ENCODE measurements around the gene NR2F2.
"Not testable (repeated sequence)": the region's sequence is repeated elsewhere in the genome, so short reads cannot be mapped to it uniquely, and the experiment has no call there.

NR2F2 gene

DNA sequence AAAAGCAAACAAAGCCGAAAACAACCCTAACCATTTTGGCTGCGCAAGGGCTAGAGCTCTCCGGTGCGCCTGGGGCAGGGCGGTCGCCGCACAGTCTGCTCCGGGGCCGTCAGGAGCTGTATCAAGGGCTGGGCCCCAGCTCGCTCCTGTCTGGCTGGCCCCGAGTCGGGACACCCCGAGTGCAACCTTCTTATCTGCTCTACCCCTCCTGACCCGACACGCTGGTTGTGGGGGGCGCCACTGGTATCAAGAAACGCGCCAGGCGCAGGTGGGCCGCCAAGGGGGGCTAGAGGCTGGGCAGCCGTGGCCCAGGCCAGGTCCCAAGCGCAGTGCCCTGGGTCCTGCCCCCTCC lies 36.0 kb downstream of the NR2F2 start:
- TF ChIP-seq JUND (IDR thresholded peaks at IDR 0.05; ENCODE audit: low read depth): no peak
- DNase-seq (ENCODE audit: low read depth in 1 of 2, low spot score in 1 of 2): no peak
- in situ Hi-C loops (cut with HindIII; ENCODE audit: low pct_unique_long_range_greater_than_20kb, low sequenced_read_pairs): no loop called here

DNA sequence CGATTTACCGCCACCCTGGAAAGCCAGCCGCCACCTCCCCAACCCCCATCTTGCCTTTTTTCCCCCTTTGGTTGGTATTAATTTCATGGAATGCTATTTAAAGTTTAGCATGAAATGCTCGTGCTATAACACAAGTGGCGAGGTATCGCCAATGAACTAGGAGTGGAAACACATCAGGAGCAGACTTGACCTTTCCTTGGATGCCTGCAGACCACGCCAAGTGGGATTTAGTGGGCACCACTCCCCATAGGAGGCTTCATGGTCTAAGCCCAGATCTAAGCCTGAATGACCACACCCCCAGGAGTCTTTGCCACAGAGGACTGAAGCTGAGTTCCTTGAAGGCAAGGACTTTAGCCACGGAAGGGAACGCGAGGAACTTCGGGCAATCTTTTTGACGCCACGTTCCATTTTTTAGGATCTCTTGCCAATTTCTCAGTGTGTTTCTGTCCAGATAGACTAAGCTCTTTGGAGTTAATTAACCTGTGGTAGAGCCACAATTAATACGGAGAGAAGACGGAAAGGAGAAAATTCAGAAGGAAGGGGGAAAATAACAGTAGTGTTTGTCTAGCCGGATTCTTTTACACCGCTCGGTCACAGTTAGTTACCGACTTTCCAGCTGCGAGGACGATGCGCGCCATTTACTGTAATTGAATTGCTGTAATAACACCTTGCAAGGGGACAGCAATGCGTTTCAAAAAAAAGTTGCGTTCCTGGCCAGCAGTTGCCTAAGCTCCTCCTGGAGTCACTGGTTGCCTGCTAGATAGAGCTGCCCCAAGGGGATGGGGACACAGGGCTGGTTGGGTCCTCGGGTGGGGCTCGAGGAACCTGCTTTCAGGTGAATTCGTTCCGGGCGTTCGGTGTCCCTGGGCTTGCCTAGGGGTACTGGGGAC lies 37.1 kb downstream of the NR2F2 start:
- DNase-seq (ENCODE audit: low read depth in 1 of 2, low spot score in 1 of 2): no peak
- no peak for TF ChIP-seq JUND (IDR thresholded peaks at IDR 0.05; ENCODE audit: low read depth)
- in situ Hi-C loops (cut with HindIII; ENCODE audit: low pct_unique_long_range_greater_than_20kb, low sequenced_read_pairs): no loop called here

DNA sequence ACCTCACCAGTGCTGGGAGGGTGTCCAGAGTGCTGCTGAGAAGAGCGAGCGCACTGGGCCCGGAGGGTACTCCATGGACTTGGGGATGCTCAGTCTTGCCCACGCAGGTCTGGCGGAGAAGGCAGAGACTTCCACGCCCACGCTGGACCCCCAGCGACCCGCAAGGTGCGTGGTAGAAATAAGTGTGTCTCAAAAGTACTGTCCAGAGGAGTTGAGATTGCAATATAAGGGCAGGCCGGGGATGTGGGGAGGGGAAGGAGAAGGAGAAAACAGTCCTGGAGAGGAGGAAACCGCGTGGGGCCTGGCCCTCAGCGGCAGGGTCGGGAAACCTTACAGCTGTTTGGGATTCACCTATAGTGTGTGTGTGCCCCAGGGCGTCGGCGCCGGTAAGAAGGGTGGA lies 38.9 kb downstream of the NR2F2 start:
- no peak for DNase-seq (ENCODE audit: low read depth in 1 of 2, low spot score in 1 of 2)
- in situ Hi-C loops (cut with HindIII; ENCODE audit: low pct_unique_long_range_greater_than_20kb, low sequenced_read_pairs): no loop called here
- TF ChIP-seq JUND (IDR thresholded peaks at IDR 0.05; ENCODE audit: low read depth): no peak

DNA sequence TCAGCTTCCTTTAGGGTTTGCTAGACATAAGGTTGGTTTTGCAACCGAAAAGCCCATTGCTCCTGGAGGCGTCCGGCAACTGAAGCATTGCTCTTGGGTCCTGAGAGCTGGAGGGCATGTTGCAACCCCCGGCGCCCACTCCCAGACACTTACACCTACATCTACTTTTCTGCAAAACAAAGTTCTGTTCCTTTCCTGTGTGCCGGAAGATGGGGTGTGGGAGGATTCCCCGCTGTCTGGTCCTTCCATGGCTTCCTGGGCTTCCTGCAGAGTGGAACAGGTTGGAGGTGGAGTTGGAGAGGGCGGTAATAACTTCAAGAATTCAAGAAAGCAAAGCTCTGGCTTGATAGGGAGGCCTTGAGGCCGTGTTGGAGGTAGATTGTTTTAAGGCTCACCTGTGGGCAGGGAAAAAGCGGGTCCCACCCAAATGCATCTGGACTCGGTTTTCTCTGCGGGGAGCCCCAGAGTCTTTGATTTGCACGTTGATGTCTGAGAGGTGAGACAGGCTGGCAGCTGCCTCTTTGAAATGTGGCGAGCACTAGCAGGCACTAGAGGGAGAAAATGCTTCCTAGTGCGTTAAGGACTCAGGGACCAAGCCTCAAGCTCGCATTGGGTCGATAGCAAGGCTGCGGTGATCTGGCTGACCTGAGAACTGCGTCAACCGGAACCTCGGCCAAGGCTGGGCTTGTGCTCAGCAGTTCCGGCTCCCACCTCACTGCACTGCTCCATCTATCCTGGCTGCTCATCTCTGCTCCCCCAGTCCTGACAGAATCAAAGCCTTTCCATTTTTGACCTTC lies 39.5 kb downstream of the NR2F2 start:
- TF ChIP-seq JUND (IDR thresholded peaks at IDR 0.05; ENCODE audit: low read depth): no peak
- in situ Hi-C loops (cut with HindIII; ENCODE audit: low pct_unique_long_range_greater_than_20kb, low sequenced_read_pairs): no loop called here

DNA sequence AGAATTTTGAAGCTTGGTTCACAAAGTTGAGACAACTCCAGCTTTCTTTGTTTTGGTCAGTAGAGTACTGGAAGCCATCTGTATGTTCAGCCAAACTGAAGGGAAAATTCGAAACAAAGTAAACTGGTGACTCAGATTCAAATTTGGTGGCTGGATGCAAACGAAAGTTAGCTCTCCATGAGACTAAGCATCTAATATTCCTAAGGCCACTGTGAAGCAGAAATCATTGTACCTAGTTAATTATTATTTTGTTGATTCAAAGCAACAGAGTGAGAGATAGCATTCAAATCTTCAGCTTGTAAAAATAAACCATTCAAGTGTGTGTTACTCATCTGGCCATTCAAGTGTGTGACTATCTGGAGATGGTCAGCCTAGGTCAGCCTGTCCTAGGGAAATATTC lies 42.1 kb downstream of the NR2F2 start:
- in situ Hi-C loops (cut with HindIII; ENCODE audit: low pct_unique_long_range_greater_than_20kb, low sequenced_read_pairs): no loop called here
- DNase-seq (ENCODE audit: low read depth in 1 of 2, low spot score in 1 of 2): peak in 1 of 2 experiments; percentile 30
- TF ChIP-seq JUND (IDR thresholded peaks at IDR 0.05; ENCODE audit: low read depth): no peak

More for the DNA sequence above, 39.5 kb downstream of the NR2F2 start:
- no peak for DNase-seq (ENCODE audit: low read depth in 1 of 2, low spot score in 1 of 2)

DNA sequence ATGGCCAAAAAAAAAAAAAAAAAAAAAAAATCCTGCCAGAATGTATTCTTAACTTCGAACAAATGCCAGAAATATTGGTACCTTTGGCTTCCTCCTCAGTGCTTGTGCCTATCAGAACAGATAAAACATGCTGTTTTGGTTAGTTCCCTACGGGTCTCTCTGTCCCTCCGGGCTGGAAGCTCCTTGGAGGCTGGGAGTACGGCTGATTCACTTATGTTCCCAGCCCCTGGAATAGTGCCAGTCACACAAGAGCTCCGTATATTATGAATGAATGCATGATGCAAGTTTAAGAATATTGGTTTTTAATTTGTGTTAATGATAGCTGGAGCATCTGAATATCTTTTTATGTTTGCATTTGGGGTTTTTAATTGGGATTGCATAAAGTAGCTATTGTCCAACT lies 44.0 kb downstream of the NR2F2 start:
- no peak for DNase-seq (ENCODE audit: low read depth in 1 of 2, low spot score in 1 of 2)
- TF ChIP-seq JUND (IDR thresholded peaks at IDR 0.05; ENCODE audit: low read depth): no peak
- in situ Hi-C loops (cut with HindIII; ENCODE audit: low pct_unique_long_range_greater_than_20kb, low sequenced_read_pairs): no loop called here

DNA sequence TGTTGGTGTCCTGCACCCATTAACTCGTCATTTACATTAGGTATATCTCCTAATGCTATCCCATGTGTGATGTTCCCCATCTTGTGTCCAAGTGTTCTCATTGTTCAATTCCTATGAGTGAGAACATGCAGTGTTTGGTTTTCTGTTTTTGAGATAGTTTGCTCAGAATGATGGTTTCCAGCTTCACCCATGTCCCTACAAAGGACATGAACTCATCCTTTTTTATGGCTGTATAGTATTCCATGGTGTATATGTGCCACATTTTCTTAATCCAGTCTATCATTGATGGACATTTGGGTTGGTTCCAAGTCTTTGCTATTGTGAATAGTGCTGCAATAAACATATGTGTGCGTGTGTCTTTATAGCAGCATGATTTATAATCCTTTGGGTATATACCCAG lies 49.1 kb downstream of the NR2F2 start:
- DNase-seq (ENCODE audit: low read depth in 1 of 2, low spot score in 1 of 2); in situ Hi-C loops (cut with HindIII; ENCODE audit: low pct_unique_long_range_greater_than_20kb, low sequenced_read_pairs): not testable (repeated sequence)

DNA sequence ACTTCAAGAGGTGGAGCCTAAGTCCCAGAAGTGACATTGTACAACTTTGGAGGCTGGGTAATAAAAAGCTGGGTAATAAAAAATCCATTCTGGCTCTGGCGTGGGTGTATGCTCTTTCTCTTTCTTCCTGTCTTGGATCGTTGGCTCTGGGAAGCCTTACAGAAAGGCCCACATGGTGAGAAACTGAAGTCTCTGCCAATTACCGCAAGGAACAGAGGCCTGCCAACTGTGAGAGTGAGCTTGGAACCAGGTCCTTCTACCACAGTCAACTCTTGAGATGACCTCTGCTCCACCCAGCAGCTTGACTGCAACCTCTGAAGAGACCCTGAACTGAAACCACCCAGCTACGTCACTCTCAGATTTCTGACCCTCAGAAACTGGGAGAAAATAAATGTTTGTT lies 51.0 kb downstream of the NR2F2 start:
- no peak for DNase-seq (ENCODE audit: low read depth in 1 of 2, low spot score in 1 of 2)
- in situ Hi-C loops (cut with HindIII; ENCODE audit: low pct_unique_long_range_greater_than_20kb, low sequenced_read_pairs): no loop called here
- TF ChIP-seq JUND (IDR thresholded peaks at IDR 0.05; ENCODE audit: low read depth): no peak

DNA sequence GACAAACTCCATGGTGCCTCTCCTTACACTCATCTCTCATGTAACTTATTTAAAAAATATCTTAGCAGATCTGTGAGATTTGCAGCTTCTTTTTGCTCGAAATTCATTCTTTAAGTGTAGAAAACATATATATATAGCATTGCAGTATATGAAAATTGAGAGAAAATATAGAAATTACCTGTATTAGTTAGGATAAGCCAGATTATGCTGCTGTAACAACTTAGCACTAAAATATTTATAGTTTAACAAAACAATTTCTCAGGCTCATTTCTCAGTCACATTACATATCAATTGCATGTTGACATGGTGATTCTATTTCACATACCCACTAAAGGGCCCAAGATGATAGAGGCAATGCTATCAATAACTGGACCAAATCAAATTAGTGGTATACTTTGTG lies 54.7 kb downstream of the NR2F2 start:
- DNase-seq (ENCODE audit: low read depth in 1 of 2, low spot score in 1 of 2): no peak
- no peak for TF ChIP-seq JUND (IDR thresholded peaks at IDR 0.05; ENCODE audit: low read depth)
- in situ Hi-C loops (cut with HindIII; ENCODE audit: low pct_unique_long_range_greater_than_20kb, low sequenced_read_pairs): no loop called here

DNA sequence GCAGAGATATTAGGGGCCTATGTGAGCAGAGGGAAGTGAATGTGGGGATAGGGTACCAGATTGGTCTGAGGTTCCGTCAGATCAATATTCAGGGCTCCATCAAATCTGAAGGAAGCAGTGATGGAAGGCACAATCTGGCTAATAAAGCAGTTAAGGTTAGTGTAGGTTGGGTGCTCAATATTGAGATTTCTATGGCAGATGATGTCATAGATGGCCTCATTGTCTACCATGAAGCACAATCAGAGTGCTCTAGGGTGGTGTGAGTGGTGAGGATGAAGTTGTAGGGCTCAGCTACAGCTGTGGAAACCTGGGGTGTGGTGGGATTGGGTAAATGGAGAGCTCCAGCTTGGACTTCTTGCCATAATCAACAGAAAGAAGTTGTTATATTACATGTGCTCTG lies 58.2 kb downstream of the NR2F2 start:
- in situ Hi-C loops (cut with HindIII; ENCODE audit: low pct_unique_long_range_greater_than_20kb, low sequenced_read_pairs): no loop called here
- TF ChIP-seq JUND (IDR thresholded peaks at IDR 0.05; ENCODE audit: low read depth): no peak
- DNase-seq (ENCODE audit: low read depth in 1 of 2, low spot score in 1 of 2): no peak

Measured in T47D (cell line).